HG03571 (cell line): ENCODE results near the gene CTCF.

Experiments used
- ATAC-seq: cut with Tn5 transposase; IDR thresholded peaks from one replicate; pipeline ENCODE4 v1.9.1; 2021; ENCODE audit not compliant: unreplicated experiment

Gene CTCF

GRCh38 chr16:67676939-67677338 is 114.6 kb downstream of the CTCF start:
- no peak for ATAC-seq

GRCh38 chr16:67677712-67678111 is 115.4 kb downstream of the CTCF start:
- ATAC-seq, result no peak

GRCh38 chr16:67678354-67679023 is 116.2 kb downstream of the CTCF start:
- ATAC-seq, result no peak

- ATAC-seq, result no peak
These were observed 117.9 kb downstream of the CTCF start for GRCh38 chr16:67679935-67680897.

GRCh38 chr16:67683767-67684166 is 121.4 kb downstream of the CTCF start:
- no peak for ATAC-seq

GRCh38 chr16:67685388-67686112 is 123.2 kb downstream of the CTCF start:
- no peak for ATAC-seq
